NCI-H774 (cell line): Measurements from ENCODE around the gene CDC26.
"Not testable (repeated sequence)": the region's sequence is repeated elsewhere in the genome, so short reads cannot be mapped to it uniquely, and the experiment has no call there.

Experiments
- DNase-seq: peaks from one replicate; lab custom pipeline; 2025; lab: John Stamatoyannopoulos, UW

Gene CDC26

DNA sequence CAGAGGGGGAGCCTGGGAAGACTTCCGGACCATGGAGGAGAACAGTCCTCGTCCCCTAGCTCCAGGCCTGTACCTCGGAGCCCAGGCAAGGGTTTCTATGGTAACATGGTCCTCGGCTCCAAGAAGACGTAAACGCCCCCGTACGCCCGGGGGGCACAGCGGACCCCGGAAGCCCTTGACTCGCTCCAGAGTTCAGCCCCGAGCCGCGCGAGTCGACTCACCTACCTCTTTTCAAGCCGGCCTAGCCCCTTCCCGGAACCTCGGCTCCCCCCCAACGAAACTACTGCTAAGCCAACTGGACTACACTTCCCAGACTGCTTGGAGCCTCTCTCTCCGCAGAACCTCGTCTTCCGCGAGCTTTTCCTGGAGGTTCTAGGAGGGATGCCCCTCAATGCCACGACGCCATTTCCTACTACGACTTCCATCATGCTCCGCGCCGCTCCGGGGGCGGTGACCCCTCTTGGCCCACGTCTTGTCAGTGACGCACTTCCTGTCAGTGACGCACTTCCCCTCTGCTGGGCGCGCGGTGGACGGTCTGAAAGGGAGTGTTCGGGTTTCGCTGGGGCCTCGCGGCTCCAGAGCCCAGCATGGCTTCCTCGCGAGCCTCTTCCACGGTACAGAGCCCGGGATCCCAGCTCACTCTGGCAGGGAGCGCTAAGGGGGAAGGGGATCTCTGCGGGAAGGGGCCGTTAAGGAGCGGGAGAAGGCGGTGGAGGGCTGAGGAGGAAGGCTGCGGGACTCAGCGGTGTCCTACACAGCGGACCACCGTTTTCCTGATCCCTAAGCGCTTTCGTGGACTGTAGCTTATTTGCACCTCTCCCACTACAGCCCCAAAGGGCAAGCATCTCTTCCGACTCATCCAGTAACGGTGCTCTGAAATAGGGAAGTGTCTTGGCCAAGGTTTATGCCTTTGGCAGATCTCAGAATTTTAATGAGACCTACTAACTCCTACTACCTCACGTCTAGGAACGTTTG is at the start of gene CDC26, which contains the start of gene PRPF4:
Gene CDC26, minus strand, starts transcription at position 416 of the 975 bp plus-strand sequence. CDS start 3,065 bp downstream, outside the sequence.
Gene PRPF4, plus strand, starts transcription at position 502 of the 975 bp plus-strand sequence. Its CDS starts 86 bp downstream, at position 588.
- peak; percentile 96 for DNase-seq

DNA sequence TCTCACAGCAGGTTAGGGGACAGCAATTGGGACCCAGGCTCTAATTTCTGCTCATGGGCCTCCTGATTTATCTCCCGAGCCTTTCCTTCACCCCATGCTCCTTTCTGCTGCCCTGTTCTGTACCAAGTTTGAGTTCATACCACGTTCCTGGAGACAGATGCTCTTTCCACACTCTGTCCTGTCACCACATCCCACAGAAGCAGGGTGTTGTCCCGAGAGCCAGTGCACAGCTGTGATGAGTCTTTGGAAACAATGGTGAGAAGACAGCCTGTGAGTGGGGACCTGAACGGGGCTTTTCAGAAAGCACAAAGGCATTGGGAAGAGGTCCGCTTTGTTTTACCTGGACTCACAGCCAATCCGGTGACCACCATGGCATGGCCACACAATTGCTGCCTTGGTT is 47.3 kb upstream of the CDC26 start:
- DNase-seq = no peak

DNA sequence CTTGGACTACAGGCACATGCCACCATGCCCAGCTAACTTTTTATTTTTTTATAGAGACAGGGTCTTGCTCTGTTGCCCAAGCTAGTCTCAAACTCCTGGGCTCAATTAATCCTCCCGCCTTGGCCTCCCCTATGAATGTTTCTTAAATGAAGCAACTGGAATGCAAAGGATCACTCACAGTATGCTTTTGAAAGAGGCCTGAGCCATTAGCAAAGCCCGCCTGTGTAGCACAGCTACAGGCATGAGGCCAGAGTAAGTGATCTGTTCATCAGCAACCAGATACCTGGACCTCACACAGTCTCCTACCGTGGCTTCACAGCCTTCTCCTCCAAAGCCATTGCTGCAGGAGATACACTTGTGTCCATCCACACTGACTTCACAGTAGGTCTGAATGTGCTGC is 44.7 kb upstream of the CDC26 start:
- no peak for DNase-seq

DNA sequence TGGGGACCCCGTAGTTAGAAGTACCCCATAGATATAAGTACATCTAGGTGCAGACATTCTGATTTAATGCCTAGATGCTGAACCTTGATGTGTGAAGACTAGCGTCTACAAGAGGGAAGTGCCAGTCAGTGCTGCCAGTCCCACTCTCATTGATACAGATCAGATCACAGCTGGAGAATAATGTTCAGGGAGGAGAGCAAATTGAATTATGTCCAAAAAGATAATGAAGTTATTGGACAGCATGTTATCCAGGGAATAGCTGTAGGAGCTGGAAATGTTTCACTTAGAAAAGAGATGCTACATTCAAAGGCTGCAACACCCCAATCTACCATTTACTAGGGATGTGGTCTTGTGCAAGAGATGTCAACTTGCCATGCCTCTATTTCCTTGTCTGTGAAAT is 43.7 kb upstream of the CDC26 start:
- no peak for DNase-seq

DNA sequence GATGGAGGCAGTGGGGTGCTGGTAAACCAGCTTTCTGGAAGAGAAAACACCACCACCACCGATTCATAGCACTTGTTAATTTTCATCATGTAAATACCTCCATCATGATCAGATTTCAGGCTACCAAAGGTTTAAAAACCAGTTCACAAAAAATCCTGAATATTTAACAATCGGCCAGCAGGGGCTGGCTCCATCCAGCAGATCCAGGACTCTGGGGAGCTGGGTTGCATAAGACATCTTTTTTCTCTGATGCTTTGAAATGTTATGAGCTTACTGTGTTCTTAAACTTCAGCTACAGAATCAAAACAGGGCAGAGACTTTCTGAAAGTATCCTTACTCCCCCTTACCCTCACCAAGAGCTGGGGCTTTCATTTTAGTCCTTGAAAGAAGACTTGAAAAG is 42.4 kb upstream of the CDC26 start:
- DNase-seq = no peak

DNA sequence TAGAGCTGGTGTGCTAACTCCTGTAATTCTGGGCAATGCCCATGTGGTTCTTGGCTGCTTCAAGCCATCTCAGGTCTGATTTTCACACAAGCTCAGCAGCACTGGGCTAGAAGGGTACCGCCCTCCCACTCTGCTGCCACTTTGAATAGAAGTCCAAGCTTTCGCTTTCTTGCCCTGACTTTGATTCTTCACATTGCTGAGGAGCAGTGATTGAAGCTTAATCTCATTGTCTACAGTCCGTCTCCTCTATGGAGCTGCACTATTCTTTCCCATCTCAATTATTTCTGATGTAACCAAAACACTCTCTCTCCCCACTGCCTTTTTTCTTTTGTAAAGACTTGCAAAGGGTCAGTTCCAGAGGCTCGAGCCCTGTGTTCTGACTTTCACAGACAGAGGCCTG is 40.7 kb upstream of the CDC26 start:
- no peak for DNase-seq

DNA sequence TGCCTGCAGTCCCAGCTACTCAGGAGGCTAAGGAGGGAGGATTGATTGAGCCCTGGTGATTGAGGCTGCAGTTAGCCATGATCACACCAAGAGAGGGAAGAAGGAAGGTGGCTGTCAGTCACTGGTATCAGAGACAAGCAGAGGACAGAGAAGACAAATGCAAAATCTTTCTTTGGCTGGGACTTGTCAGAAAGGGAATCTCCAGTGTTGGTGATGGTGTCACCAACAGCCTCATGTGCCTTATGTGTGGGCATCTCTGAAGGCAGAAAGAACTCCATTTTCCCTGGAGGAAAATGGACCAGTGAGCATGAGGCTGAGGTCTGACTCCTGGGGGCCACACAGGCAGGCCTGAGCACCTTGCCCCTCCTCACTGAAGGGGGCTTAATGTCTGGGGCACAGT is 39.9 kb upstream of the CDC26 start:
- no peak for DNase-seq

DNA sequence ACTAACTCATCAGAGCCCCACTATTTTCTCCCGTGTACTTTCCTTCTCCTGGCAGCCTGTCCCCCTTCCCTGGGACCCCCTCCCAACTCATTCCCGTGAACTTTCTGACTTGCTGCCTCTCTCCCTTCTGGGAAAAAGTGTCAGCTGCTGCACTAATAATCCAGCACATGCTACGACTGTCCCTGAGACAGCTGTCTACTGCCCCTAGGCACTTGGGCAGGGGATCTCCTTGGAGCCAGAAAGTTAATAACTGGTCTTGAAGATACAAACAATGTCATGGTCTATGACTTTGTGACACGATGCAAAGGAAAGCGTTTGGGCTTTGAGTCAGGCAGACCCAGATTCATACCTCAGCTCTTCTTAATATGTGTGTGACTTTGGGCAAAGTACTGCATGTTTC is 37.9 kb upstream of the CDC26 start:
- DNase-seq = no peak

DNA sequence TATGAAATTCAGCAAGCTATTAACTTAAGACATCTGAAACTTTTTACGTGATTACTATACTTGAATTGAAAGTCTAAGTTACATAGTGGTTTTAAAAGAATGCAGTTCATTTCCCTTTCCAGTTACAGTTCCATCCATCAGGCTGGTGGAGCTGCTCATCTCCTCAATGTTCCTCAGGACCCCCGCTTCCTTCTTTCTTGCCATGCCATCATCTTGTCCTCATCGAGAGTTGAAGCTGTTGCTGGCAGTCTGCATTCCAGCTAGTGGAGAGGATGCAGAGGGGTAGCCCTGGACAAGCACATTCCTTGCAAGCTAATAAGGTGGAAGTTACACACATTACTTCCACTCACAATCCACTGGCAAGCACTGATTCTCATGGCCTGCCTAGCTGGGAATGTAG is 36.6 kb upstream of the CDC26 start:
- DNase-seq = no peak

DNA sequence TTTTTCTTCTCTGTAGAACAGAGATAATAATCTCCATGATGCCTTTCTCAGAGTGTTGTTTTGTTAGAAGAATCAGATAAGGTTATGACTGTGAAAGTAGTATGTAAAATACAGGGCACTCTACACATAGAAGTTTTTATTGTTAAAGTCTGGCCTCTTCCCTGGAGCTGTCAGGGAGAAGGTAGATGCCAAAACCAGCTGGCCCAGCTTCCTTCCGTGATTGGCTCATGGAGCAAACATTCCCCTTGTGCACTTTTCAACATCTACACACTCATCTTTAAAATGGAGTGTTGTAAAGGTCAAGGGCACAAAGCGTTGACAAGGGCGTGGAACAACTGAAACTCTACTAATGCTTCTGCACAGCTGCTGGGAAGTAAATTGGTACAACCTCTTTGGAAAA is 35.2 kb upstream of the CDC26 start:
- no peak for DNase-seq

DNA sequence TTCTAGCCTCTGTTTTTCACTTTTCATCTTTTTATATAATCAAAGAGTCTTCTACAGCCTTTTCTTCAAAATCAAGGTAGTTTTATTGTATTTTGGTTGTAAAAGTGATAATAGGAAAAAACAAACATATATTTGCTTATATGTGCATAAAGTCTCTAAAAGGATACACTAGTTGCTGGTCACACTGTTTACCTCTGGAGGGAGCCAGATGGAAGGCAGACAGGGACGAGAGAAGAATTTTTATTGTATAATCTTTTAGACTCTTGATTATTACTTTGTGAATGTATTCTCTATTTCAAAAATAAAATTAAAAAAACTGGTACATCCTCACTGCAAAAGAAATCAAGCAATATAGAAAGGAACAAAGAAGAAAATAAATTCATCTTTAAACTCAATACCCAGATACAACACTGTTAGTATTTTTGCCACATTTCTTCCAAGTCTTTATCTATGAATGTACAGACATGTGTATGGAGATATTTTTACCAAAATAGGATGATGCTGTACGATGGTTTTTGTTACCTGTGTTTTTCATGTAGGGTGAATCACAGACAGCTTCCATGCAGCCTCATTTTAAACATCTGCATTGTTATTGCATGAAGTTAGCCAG is 33.9 kb upstream of the CDC26 start:
- no peak for DNase-seq

DNA sequence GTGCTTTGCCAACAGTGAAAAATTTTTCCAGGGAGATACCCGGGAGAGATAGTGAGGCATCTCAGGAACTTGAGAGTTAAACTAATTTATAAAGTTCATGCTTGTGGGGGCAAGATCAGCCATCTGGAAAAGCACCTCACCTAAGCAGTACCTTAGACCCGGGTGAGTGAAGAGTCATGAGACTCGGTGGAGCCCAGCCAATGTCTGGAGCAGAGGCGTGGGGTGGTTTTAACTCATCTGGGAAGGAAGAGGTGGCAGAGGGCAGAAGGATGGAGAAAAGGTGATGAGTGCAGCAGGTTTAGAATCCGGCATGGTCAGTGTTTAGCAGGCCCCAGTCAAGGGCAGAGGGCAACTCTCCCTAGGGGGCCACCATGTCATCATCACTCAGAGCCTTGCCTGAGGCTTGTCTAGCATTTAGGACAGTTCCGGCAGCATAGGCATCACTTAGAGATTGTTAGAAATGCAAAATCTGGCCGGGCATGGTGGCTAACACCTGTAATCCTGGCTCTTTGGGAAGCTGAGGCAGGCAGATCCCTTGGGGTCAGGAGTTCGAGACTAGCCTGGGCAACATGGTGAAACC is 32.1 kb upstream of the CDC26 start:
- no peak for DNase-seq

DNA sequence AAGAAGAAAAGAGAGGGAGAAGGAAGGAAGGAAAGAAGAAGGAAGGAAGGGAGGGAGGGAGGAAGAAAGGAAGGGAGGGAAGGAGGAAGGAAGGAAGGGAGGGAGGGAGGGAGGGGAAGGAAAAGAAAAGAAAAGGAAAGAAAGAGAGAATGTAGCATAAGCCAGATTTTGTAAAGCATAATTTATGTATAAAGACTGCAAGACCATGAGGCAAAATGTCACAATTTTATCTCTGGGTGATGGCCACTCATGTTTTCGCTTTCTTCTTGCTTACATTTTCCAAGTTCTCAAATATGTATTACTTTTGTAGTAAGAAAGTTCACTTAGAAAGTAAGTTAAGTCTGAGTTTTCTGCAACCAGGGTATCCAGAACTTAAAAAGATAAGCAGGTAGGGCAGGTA is 31.2 kb upstream of the CDC26 start:
- no peak for DNase-seq

DNA sequence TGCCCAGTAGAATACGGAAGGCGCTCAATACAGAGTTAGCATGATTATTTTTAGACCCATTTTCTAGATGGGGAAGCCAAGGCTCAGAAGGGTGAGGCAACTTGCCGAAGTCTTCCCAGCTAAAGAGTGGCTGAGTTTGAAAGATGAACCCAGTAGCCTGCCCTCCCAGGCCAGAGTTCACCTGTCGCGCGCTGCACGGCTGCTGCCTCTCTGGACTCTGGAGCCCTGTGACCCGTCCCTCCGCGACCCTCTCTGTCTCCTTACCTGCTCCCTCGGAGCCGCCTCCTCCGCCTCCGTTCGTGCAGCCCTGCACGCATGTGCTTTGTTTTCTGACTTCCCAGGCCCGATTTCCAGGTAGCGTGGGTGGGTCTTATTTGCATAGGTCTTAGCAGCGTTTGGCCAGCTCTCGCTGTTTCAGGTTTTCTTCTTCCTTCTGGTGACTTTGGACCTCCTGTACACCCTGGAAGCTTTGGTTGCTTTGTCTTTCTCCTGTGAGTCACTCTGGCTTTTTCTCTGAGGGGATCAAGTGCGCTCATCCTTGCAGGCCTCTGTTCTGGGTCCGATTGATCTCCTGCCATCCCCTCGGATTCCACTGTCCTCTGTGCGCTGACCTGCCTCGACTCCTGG is 27.5 kb upstream of the CDC26 start, which contains the start of gene RNF183:
Gene RNF183, minus strand, starts transcription at position 585 of the 627 bp plus-strand sequence. CDS start 5,192 bp downstream, outside the sequence.
- DNase-seq = no peak

DNA sequence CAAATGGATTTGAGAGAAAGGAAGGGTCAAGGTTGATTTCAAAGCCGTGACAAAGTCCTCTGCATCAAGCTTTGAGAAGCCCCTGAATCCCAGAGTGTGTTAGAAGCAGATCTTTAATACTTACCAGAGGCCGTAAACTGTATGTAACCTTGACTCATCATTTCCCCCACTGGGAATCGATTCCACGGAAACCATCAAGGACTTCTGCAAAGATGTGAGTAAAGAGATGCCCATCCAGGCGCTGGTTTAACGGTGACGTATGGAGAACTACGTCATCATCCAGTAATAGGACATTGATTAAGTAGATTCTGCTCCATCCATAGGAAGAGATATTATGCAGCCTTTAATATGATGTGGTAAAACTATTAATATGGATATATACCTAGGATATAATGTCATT is 26.2 kb upstream of the CDC26 start:
- DNase-seq = no peak

DNA sequence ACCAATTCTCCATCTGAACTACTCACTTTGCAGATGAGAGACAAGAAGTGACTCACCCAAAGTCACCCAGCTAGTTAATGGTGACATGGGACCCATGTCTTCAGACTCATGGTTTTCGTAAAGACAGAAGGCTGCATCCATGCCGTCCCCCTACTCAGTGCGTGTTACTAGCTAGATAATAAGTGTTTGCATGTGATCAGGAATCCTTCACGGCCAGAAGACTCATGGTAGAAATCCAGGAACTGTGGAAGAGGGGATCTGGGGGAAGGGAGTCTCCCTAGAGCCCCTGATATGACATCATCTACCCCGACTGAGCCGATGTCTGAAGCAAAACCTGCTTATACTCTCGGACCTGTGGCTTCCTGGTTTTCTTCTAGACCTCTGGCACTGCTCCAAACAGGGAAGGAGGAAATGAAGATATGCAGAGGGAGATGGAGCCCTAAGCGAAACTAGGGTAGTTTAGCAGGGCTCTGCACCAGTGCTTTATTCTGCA is 24.5 kb upstream of the CDC26 start:
- DNase-seq = peak; percentile 69

DNA sequence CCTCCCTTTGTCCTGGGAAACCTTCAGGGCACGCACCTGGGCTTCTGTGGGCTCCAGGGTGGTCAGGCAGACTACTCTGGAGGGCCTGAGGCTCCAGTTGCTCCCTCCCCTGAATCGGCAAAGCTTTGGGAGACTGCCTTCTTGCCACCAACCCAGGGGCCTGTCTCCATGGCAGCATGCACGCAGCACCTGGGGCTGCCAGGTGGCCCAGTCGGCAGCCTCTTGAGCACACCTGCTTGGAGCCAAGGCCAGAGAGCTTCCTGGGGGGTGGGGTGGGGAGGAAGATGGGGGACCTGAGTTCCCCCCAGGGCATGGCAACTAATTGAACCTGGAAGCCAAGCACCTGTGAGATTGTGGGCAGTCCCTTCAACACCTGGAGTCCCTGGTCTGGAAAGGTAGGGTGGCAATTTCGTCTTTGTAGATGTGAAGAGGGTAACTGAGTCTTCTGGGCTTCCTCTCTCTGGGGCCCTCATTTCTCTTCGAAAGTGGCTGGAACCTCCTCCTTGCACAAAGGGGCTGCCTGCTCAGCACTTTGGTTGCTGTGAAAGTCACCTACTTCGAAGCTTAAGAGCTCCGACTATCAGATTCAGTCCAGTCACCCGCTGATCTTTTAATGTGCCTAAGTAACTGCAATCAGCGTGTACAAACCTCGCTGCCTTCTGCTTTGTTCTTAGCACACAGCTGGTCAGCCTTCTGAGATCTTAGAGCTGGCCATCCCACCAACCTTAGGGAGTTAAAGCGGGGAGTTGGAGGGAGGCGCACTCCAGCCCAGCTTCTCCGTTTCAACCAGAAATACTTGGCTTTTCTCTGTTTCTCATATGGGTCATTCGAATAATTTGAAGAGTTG is 23.8 kb upstream of the CDC26 start:
- peak; percentile 89 for DNase-seq

DNA sequence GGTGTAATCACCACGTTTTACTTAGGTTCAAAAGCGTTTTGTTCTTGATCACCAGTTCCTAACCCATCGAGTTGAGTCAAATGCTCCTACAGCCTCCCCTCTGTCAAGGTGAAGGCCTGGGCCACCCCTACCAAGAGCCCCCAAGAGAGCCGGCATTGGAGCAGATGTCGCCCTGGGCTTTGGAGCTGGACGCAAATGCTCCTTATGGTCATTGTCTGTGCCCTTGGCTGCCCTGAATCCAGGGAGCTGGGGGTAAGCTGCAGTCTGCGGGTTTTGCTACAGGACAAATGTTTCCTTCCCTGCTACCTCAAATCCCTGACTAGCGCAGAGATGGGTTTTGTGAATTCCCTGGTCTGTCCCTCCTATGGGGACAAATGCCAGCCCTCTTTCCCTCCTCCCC is 22.9 kb upstream of the CDC26 start:
- no peak for DNase-seq

DNA sequence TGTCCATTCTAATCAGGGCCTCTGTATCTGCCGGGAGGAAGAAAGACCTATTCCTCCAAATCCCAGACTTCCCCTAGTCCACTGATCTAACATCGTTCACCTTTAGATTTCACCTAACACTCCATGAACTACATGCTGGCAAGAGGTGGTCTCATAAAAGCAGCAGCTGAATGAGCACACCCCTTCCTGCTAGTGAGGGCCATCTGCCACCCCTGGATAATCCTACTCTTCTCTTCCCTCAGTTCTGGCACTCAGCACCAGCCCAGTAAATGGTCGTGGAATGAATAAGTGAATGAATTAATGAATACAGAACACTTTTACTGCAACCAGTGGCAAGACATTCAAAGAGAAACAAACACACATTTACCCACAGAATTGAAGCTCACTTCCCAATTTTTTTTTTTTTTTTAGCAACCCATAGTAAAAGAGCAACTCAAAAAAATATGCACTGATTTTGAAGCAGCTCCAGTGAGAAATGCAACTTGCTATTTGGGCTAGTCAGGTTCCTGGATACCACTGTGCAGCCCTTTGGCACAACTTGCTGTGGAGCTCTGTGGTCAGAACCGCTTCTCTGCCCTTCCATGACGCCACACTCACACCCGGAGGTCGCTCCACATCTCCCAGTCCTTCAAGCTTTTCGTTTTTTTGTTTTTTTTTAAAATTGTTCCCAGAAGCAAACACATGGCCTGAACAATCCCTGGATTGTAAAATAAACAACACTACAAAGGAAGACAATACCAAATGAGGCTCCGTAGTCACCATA is 21.6 kb upstream of the CDC26 start:
- DNase-seq = no peak

DNA sequence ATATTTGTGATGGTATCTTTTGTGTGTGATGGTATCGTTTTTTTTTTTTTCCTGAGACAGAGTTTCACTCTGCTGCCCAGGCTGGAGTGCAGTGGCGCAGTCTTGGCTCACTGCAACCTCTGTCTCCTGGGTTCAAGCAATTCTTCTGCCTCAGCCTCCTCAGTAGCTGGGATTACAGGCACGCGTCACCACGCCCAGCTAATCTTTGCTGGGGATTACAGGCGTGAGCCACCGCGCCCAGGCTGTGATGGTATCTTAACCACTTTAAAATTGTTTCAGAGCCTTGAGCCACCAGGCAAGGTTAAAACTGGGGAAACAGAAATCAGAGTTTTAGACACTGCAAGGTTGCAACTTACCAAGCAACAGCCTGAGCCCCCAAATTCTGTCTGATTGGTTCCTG is 20.9 kb upstream of the CDC26 start:
- not testable (repeated sequence) for DNase-seq
